Upper lobe of left lung (tissue), 6 donors: ENCODE results near the gene ERVV-1. TPM values are rescaled to one million over a fixed set of nuclear protein-coding genes. Genes with fewer than 3 reads are reported as not detected.

Experiments
- ATAC-seq, 2 donors: fragments of 200-7000 bp; cut with Tn5 transposase; one replicate each; pipeline ENCODE4 v1.9.1; 2022; ENCODE audit warnings: mild to moderate bottlenecking in 2 of 2, moderate library complexity in 2 of 2; ENCODE audit not compliant: low FRiP score in 2 of 2
- DNase-seq, 2 donors: peaks; one replicate each; pipeline ENCODE4 v3.0.0-alpha.2; 2019 to 2020
- H3K27ac ChIP-seq, 4 donors: fragments of 200-600 bp; sonication (generic); one replicate each; pipeline ENCODE4 v1.5.1; 2016 to 2019
- H3K27me3 ChIP-seq, 4 donors: fragments of 200-600 bp; sonication (generic); one replicate each; pipeline ENCODE4 v1.5.1; 2017 to 2019
- H3K36me3 ChIP-seq, 4 donors: fragments of 200-600 bp; sonication (generic); one replicate each; pipeline ENCODE4 v1.5.1; 2016 to 2019
- H3K4me1 ChIP-seq, 4 donors: fragments of 200-600 bp; sonication (generic); one replicate each; pipeline ENCODE4 v1.5.1; 2018 to 2019
- H3K4me3 ChIP-seq, 4 donors: fragments of 200-600 bp; sonication (generic); one replicate each; pipeline ENCODE4 v1.5.1; 2017 to 2019; ENCODE audit warnings: mild to moderate bottlenecking in 2 of 4, moderate library complexity in 1 of 4
- H3K9me3 ChIP-seq, 4 donors: fragments of 200-600 bp; sonication (generic); one replicate each; pipeline ENCODE4 v1.5.1; 2018 to 2019
- CTCF ChIP-seq, 6 experiments: fragments of 450-650 bp in 4 of 6; fragments of 200-600 bp in 2 of 6; sonication (generic) in 2 of 6; IDR thresholded peaks; one replicate each; pipeline ENCODE4 v1.5.1; 2016 to 2019; ENCODE audit warnings: antibody characterized with exemption in 6 of 6
- EP300 ChIP-seq, 4 donors: sonication (generic); formaldehyde crosslinking; IDR thresholded peaks; one replicate each; pipeline ENCODE4 v1.5.1; 2017; ENCODE audit warnings: antibody characterized with exemption in 4 of 4, control low read depth in 2 of 4
- POLR2A ChIP-seq, 4 donors: fragments of 450-650 bp; IDR thresholded peaks; one replicate each; pipeline ENCODE4 v1.5.1; 2016 to 2017; ENCODE audit warnings: antibody characterized with exemption in 4 of 4, mild to moderate bottlenecking in 2 of 4
- POLR2AphosphoS5 ChIP-seq, 2 donors: sonication (generic); formaldehyde crosslinking; IDR thresholded peaks; one replicate each; pipeline ENCODE4 v1.5.1; 2017; ENCODE audit warnings: antibody characterized with exemption in 2 of 2
- WGBS, 2 donors: methylation state at CpG; one replicate each; pipeline ENCODE4 v1.1.5; 2017 to 2018; 5-methylcytosine and 5-hydroxymethylcytosine counted together
- total RNA-seq, 6 donors: library from RNA; depleted of rRNA in 4 of 6; stranded (reverse); fragments of >200 nt in 4 of 6; gene quantifications; one replicate each; pipeline versions ENCODE4 v1.1.0 to v1.2.1, GENCODE V29; 2016 to 2021
- donor health status: DM: no; HTN: no; CAD: no; lungs with moderate emphysema.
- donor health status: DM: no; HTN: yes; CAD: no; lungs with severe emphysema.

Gene ERVV-1
- total RNA-seq, 6 donors from 2014 or later = not detected

GRCh38 chr19:52988506-52988905 lies 25.2 kb upstream of the ERVV-1 start:
- Histone ChIP-seq H3K9me3 (peaks cover 0 to 20% (median 11%) of the 10 kb centered on the region in 4 donors), H3K4me3 (no peak overlapping the region), H3K27me3 (no peaks in the 10 kb centered on the region), H3K36me3 (peaks cover 0 to 43% (median 6%) of the 10 kb centered on the region in 4 donors), H3K27ac (no peak overlapping the region), H3K4me1 (peaks cover 6 to 17% (median 11%) of the 10 kb centered on the region in 4 donors)
- DNase-seq = no peak
- TF ChIP-seq CTCF (IDR thresholded peaks at IDR 0.05) (no peak), POLR2AphosphoS5 (IDR thresholded peaks at IDR 0.05) (no peak)
- no peak for ATAC-seq
- 91 to 95% methylated on average over 5 of the region's 5 CpGs for WGBS, 2 donors

- ATAC-seq (no peak), DNase-seq (no peak)
- no peak overlapping the region for H3K27ac ChIP-seq
- TF ChIP-seq CTCF (IDR thresholded peaks at IDR 0.05) (no peak), POLR2AphosphoS5 (IDR thresholded peaks at IDR 0.05) (no peak), POLR2A (IDR thresholded peaks at IDR 0.05) (no peak), EP300 (IDR thresholded peaks at IDR 0.05) (no peak)
- H3K4me1 ChIP-seq = peaks cover 13 to 22% (median 17%) of the 10 kb centered on the region in 4 donors
- WGBS, 2 donors = 90 to 91% methylated on average over 16 of the region's 16 CpGs
- H3K9me3 ChIP-seq = peaks cover 0 to 5% (median 0%) of the 10 kb centered on the region in 4 donors
- no peak overlapping the region for H3K4me3 ChIP-seq
- H3K27me3 ChIP-seq = no peaks in the 10 kb centered on the region
- H3K36me3 ChIP-seq = peaks cover 0 to 26% (median 1%) of the 10 kb centered on the region in 4 donors
Measured at GRCh38 chr19:52990759-52991418, 22.8 kb upstream of the ERVV-1 start.

GRCh38 chr19:52991484-52991883 lies 22.2 kb upstream of the ERVV-1 start:
- DNase-seq (no peak), ATAC-seq (no peak)
- no peak overlapping the region for H3K4me3 ChIP-seq
- H3K4me1 ChIP-seq = peaks cover 13 to 22% (median 17%) of the 10 kb centered on the region in 4 donors
- 93 to 96% methylated on average over 2 of the region's 2 CpGs for WGBS, 2 donors
- H3K27me3 ChIP-seq = no peaks in the 10 kb centered on the region
- H3K27ac ChIP-seq = no peak overlapping the region
- peaks cover 0 to 5% (median 0%) of the 10 kb centered on the region in 4 donors for H3K9me3 ChIP-seq
- no peak for TF ChIP-seq EP300 (IDR thresholded peaks at IDR 0.05)
- no peak for TF ChIP-seq POLR2AphosphoS5 (IDR thresholded peaks at IDR 0.05)
- no peak for TF ChIP-seq CTCF (IDR thresholded peaks at IDR 0.05)
- no peak for TF ChIP-seq POLR2A (IDR thresholded peaks at IDR 0.05)
- peaks cover 0 to 20% (median 0%) of the 10 kb centered on the region in 4 donors for H3K36me3 ChIP-seq

GRCh38 chr19:52992109-52993004 lies 21.4 kb upstream of the ERVV-1 start:
- H3K27ac ChIP-seq = peak overlapping the region in 2 of 4 donors; percentile 69 to 71

More at GRCh38 chr19:52992109-52993004, 21.4 kb upstream of the ERVV-1 start:
- DNase-seq (peak in 1 of 2 donors; percentile 73), ATAC-seq (peak; percentile 27)
- 22 to 27% methylated on average over 21 to 26 of the region's 26 CpGs for WGBS, 2 donors
- Histone ChIP-seq H3K27me3 (no peaks in the 10 kb centered on the region), H3K9me3 (peaks cover 0 to 9% (median 0%) of the 10 kb centered on the region in 4 donors), H3K4me1 (peaks cover 13 to 22% (median 17%) of the 10 kb centered on the region in 4 donors), H3K4me3 (peak overlapping the region; percentile 40 to 61 (median 46)), H3K36me3 (peaks cover 0 to 13% (median 0%) of the 10 kb centered on the region in 4 donors)
- no peak for TF ChIP-seq POLR2AphosphoS5 (IDR thresholded peaks at IDR 0.05)
- TF ChIP-seq POLR2A (IDR thresholded peaks at IDR 0.05) = no peak
- TF ChIP-seq CTCF (IDR thresholded peaks at IDR 0.05) = no peak
- no peak for TF ChIP-seq EP300 (IDR thresholded peaks at IDR 0.05)
